ENCODE measurements around the gene WDR35. TPM values are rescaled to one million over a fixed set of nuclear protein-coding genes. Genes with fewer than 3 reads are reported as not detected.

Gene WDR35
- total RNA-seq, 1 experiment from 2014 or later, result 7.2 TPM

- H3K9me3 Mint-ChIP-seq (ENCODE audit: unreplicated experiment), result peaks cover 12% of the 10 kb centered on the region
- no peak for DNase-seq
- POLR2A ChIA-PET, result no interaction called here
- no peaks in the 10 kb centered on the region for H3K4me1 ChIP-seq
- H3K4me3 ChIP-seq (ENCODE audit: low read depth, low read length), result no peak overlapping the region
- intact Hi-C loops (cut with micrococcal nuclease; ENCODE audit: unreplicated experiment), result no loop called here
- H3K9me3 ChIP-seq, result no peaks in the 10 kb centered on the region
- no peaks in the 10 kb centered on the region for H3K27me3 Mint-ChIP-seq (ENCODE audit: insufficient read depth, unreplicated experiment)
- no TSS peak for BruUV-seq (replicated peaks)
- H3K36me3 Mint-ChIP-seq (ENCODE audit: insufficient read depth, unreplicated experiment), result no peaks in the 10 kb centered on the region
- H3K27ac Mint-ChIP-seq (ENCODE audit: unreplicated experiment), result no peak overlapping the region
- H3K4me1 Mint-ChIP-seq (ENCODE audit: low read depth, unreplicated experiment), result no peaks in the 10 kb centered on the region
- CTCF ChIA-PET, result no interaction called here
- H3K4me3 Mint-ChIP-seq (ENCODE audit: unreplicated experiment), result no peak overlapping the region
- TF ChIP-seq CTCF (IDR thresholded peaks at IDR 0.05; ENCODE audit: insufficient read depth in 1 of 2, low read depth in 1 of 2, low read length in 1 of 2, severe bottlenecking in 1 of 2, unreplicated experiment in 1 of 2), result no peak
- no peaks in the 10 kb centered on the region for H3K36me3 ChIP-seq (ENCODE audit: control insufficient read depth, insufficient read depth, low read length)
- no peaks in the 10 kb centered on the region for H3K27me3 ChIP-seq (replicated peaks; ENCODE audit: control insufficient read depth, insufficient read depth, low read length)
Measured at GRCh38 chr2:19916385-19916950, 73.4 kb downstream of the WDR35 start.

GRCh38 chr2:19914266-19914975 is 75.5 kb downstream of the WDR35 start:
- ChIA-PET CTCF (no interaction called here), POLR2A (interaction anchor here (0.5 kb wide), 1 partner anchor 759 kb away, joined by 3 read pairs; no protein-coding TSS in a partner anchor)
- H3K4me1 Mint-ChIP-seq (ENCODE audit: low read depth, unreplicated experiment), result no peaks in the 10 kb centered on the region

More at GRCh38 chr2:19914266-19914975, 75.5 kb downstream of the WDR35 start:
- Mint-ChIP-seq H3K27me3 (ENCODE audit: insufficient read depth, unreplicated experiment) (no peaks in the 10 kb centered on the region), H3K4me3 (ENCODE audit: unreplicated experiment) (no peak overlapping the region), H3K9me3 (ENCODE audit: unreplicated experiment) (peaks cover 7% of the 10 kb centered on the region), H3K27ac (ENCODE audit: unreplicated experiment) (no peak overlapping the region), H3K36me3 (ENCODE audit: insufficient read depth, unreplicated experiment) (no peaks in the 10 kb centered on the region)
- intact Hi-C loops (cut with micrococcal nuclease; ENCODE audit: unreplicated experiment), result no loop called here
- DNase-seq, result no peak
- BruUV-seq (replicated peaks), result no TSS peak
- no peaks in the 10 kb centered on the region for H3K27me3 ChIP-seq (replicated peaks; ENCODE audit: control insufficient read depth, insufficient read depth, low read length)
- H3K36me3 ChIP-seq (ENCODE audit: control insufficient read depth, insufficient read depth, low read length), result no peaks in the 10 kb centered on the region
- no peaks in the 10 kb centered on the region for H3K9me3 ChIP-seq
- no peak for TF ChIP-seq CTCF (IDR thresholded peaks at IDR 0.05; ENCODE audit: insufficient read depth in 1 of 2, low read depth in 1 of 2, low read length in 1 of 2, severe bottlenecking in 1 of 2, unreplicated experiment in 1 of 2)
- H3K4me1 ChIP-seq, result no peaks in the 10 kb centered on the region
- H3K4me3 ChIP-seq (ENCODE audit: low read depth, low read length), result no peak overlapping the region
